ENCODE results near the gene HES1. TPM values are rescaled to one million over a fixed set of nuclear protein-coding genes. Genes with fewer than 3 reads are reported as not detected.

The HES1 gene
- total and polyA plus RNA-seq, 2 experiments from 2014 or later, result 42.7 to 60.8 TPM

GRCh38 chr3:194139071-194139813, 3.3 kb downstream of the HES1 start (continued):
- TF ChIP-seq STAT1 (IDR thresholded peaks at IDR 0.05; ENCODE audit: unreplicated experiment) (no peak), POLR2AphosphoS5 (IDR thresholded peaks at IDR 0.05; ENCODE audit: low read depth) (peak; percentile 30; the same call in 1 of the 2 replicates)

GRCh38 chr3:194139814-194140391, 4.0 kb downstream of the HES1 start:
- Mint-ChIP-seq H3K27ac (peak overlapping the region; percentile 34; the same call in 1 of the 2 replicates), H3K4me1 (peaks cover 39% of the 10 kb centered on the region), H3K4me3 (peak overlapping the region; percentile 58), H3K36me3 (ENCODE audit: low read depth) (peaks cover 21% of the 10 kb centered on the region), H3K9me3 (no peaks in the 10 kb centered on the region), H3K27me3 (ENCODE audit: insufficient read depth, low read depth, poor library complexity) (peaks cover 23% of the 10 kb centered on the region)
- ATAC-seq, result no peak
- peaks cover 26% of the 10 kb centered on the region for H3F3A ChIP-seq (replicated peaks; ENCODE audit: low read depth)
- no peak overlapping the region for H2AFZ ChIP-seq
- peaks cover 12% of the 10 kb centered on the region for H3K79me2 ChIP-seq (replicated peaks; ENCODE audit: insufficient read depth)
- peaks cover 36% of the 10 kb centered on the region for H3K4me1 ChIP-seq (ENCODE audit: insufficient read depth)
- peak overlapping the region; percentile 86 for H3K4me2 ChIP-seq
- peak overlapping the region; percentile 98 for H3K27ac ChIP-seq (ENCODE audit: low read depth)
- no peaks in the 10 kb centered on the region for H3K9me2 ChIP-seq (ENCODE audit: insufficient read depth)
- no peak for DNase-seq (ENCODE audit: low spot score)
- peak overlapping the region; percentile 78 for H3K4me3 ChIP-seq
- H3K36me3 ChIP-seq (ENCODE audit: insufficient read depth), result no peaks in the 10 kb centered on the region
- peaks cover 14% of the 10 kb centered on the region for H3K27me3 ChIP-seq (ENCODE audit: insufficient read depth)
- H4K20me1 ChIP-seq (replicated peaks; ENCODE audit: insufficient read depth), result no peaks in the 10 kb centered on the region; the same call in 1 of the 2 replicates
- TF ChIP-seq ZNF331 (CRISPR knock-in tag; IDR thresholded peaks at IDR 0.05; ENCODE audit: low read depth) (no peak), CREB1 (CRISPR knock-in tag; IDR thresholded peaks at IDR 0.05; ENCODE audit: low read depth) (no peak), ZNF114 (CRISPR knock-in tag; IDR thresholded peaks at IDR 0.05) (no peak), NANOG (IDR thresholded peaks at IDR 0.05; ENCODE audit: borderline replicate concordance) (no peak), POLR2AphosphoS5 (IDR thresholded peaks at IDR 0.05; ENCODE audit: low read depth) (no peak), STAT1 (IDR thresholded peaks at IDR 0.05; ENCODE audit: unreplicated experiment) (no peak), JUNB (IDR thresholded peaks at IDR 0.05; ENCODE audit: unreplicated experiment) (no peak), CTCF (conservative IDR thresholded peaks at IDR 0.05; ENCODE audit: low read depth in 2 of 2) (no peak), EZH2 (IDR thresholded peaks at IDR 0.05; ENCODE audit: low read depth, unreplicated experiment) (no peak)
- TF ChIP-seq, protein P1, sequence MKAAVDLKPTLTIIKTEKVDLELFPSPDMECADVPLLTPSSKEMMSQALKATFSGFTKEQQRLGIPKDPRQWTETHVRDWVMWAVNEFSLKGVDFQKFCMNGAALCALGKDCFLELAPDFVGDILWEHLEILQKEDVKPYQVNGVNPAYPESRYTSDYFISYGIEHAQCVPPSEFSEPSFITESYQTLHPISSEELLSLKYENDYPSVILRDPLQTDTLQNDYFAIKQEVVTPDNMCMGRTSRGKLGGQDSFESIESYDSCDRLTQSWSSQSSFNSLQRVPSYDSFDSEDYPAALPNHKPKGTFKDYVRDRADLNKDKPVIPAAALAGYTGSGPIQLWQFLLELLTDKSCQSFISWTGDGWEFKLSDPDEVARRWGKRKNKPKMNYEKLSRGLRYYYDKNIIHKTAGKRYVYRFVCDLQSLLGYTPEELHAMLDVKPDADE (IDR thresholded peaks at IDR 0.05), result no peak
- TF ChIP-seq, protein P2, sequence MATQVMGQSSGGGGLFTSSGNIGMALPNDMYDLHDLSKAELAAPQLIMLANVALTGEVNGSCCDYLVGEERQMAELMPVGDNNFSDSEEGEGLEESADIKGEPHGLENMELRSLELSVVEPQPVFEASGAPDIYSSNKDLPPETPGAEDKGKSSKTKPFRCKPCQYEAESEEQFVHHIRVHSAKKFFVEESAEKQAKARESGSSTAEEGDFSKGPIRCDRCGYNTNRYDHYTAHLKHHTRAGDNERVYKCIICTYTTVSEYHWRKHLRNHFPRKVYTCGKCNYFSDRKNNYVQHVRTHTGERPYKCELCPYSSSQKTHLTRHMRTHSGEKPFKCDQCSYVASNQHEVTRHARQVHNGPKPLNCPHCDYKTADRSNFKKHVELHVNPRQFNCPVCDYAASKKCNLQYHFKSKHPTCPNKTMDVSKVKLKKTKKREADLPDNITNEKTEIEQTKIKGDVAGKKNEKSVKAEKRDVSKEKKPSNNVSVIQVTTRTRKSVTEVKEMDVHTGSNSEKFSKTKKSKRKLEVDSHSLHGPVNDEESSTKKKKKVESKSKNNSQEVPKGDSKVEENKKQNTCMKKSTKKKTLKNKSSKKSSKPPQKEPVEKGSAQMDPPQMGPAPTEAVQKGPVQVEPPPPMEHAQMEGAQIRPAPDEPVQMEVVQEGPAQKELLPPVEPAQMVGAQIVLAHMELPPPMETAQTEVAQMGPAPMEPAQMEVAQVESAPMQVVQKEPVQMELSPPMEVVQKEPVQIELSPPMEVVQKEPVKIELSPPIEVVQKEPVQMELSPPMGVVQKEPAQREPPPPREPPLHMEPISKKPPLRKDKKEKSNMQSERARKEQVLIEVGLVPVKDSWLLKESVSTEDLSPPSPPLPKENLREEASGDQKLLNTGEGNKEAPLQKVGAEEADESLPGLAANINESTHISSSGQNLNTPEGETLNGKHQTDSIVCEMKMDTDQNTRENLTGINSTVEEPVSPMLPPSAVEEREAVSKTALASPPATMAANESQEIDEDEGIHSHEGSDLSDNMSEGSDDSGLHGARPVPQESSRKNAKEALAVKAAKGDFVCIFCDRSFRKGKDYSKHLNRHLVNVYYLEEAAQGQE (IDR thresholded peaks at IDR 0.05; ENCODE audit: unreplicated experiment), result no peak
